HG03025 (cell line): ENCODE data around the gene CHRNA4.
"Not testable (repeated sequence)": the region's sequence is repeated elsewhere in the genome, so short reads cannot be mapped to it uniquely, and the experiment has no call there.

Source experiments
- ATAC-seq: cut with Tn5 transposase; IDR thresholded peaks from one replicate; pipeline ENCODE4 v1.9.1; 2021; ENCODE audit warnings: mild to moderate bottlenecking, moderate library complexity; ENCODE audit not compliant: unreplicated experiment, low FRiP score

Gene CHRNA4

GRCh38 chr20:63379872-63380271 lies 18.7 kb upstream of the CHRNA4 start:
- not testable (repeated sequence) for ATAC-seq

- no peak for ATAC-seq
These were observed 18.1 kb upstream of the CHRNA4 start for GRCh38 chr20:63379296-63379695.

- no peak for ATAC-seq
These were observed 17.5 kb upstream of the CHRNA4 start for GRCh38 chr20:63378626-63379025.

- ATAC-seq = no peak
These were observed 16.8 kb upstream of the CHRNA4 start for GRCh38 chr20:63377951-63378381.

GRCh38 chr20:63377256-63377941 lies 16.2 kb upstream of the CHRNA4 start:
- no peak for ATAC-seq

- ATAC-seq = no peak
These were observed 15.4 kb upstream of the CHRNA4 start for GRCh38 chr20:63376283-63377250.

GRCh38 chr20:63375438-63375837 lies 14.3 kb upstream of the CHRNA4 start:
- no peak for ATAC-seq

GRCh38 chr20:63374504-63374903 lies 13.4 kb upstream of the CHRNA4 start:
- ATAC-seq = no peak

- ATAC-seq = no peak
These were observed 12.8 kb upstream of the CHRNA4 start for GRCh38 chr20:63373996-63374395.

- ATAC-seq = no peak
These were observed 12.1 kb upstream of the CHRNA4 start for GRCh38 chr20:63372971-63373885.

GRCh38 chr20:63371291-63371865 lies 10.2 kb upstream of the CHRNA4 start:
- no peak for ATAC-seq

GRCh38 chr20:63370618-63371187 lies 9.6 kb upstream of the CHRNA4 start:
- ATAC-seq = no peak

GRCh38 chr20:63369724-63370617 lies 8.8 kb upstream of the CHRNA4 start:
- ATAC-seq = no peak

- ATAC-seq = no peak
These were observed 7.9 kb upstream of the CHRNA4 start for GRCh38 chr20:63369024-63369530.

- ATAC-seq = no peak
These were observed 7.0 kb upstream of the CHRNA4 start for GRCh38 chr20:63368151-63368550.

GRCh38 chr20:63367446-63368055 lies 6.4 kb upstream of the CHRNA4 start:
- ATAC-seq = no peak

GRCh38 chr20:63366390-63367365 lies 5.5 kb upstream of the CHRNA4 start:
- no peak for ATAC-seq
